Endothelial cell of hepatic sinusoid (primary cell): ENCODE measurements around the gene GAPVD1.
"Not testable (repeated sequence)": the region's sequence is repeated elsewhere in the genome, so short reads cannot be mapped to it uniquely, and the experiment has no call there.

Source experiments
- in situ Hi-C: cut with HindIII; loops from 2 replicates; pipeline ENCODE4 v1.10.0; 2017; ENCODE audit warnings: low sequenced_read_pairs

GAPVD1 gene

GRCh38 chr9:125261501-125262293, at the start of gene GAPVD1:
Gene GAPVD1 (plus strand): TSS chr9:125261826. CDS start chr9:125298922, 37,096 bp downstream.
- in situ Hi-C loops: loop anchor here (10.0 kb wide), 1 partner anchor 113 kb away; no protein-coding TSS in a partner anchor

GRCh38 chr9:125214186-125214585, 47.4 kb upstream of the GAPVD1 start:
- in situ Hi-C loops: no loop called here

GRCh38 chr9:125218621-125219020, 43.0 kb upstream of the GAPVD1 start:
- in situ Hi-C loops: no loop called here

GRCh38 chr9:125224858-125225257, 36.8 kb upstream of the GAPVD1 start:
- in situ Hi-C loops: not testable (repeated sequence)

GRCh38 chr9:125227761-125228160, 33.9 kb upstream of the GAPVD1 start:
- in situ Hi-C loops: no loop called here

GRCh38 chr9:125233678-125234077, 27.9 kb upstream of the GAPVD1 start:
- in situ Hi-C loops: no loop called here

GRCh38 chr9:125234099-125234498, 27.5 kb upstream of the GAPVD1 start:
- in situ Hi-C loops: not testable (repeated sequence)

GRCh38 chr9:125235804-125236519, 25.7 kb upstream of the GAPVD1 start:
- in situ Hi-C loops: no loop called here

- in situ Hi-C loops: not testable (repeated sequence)
Measured at GRCh38 chr9:125236520-125237159, 25.0 kb upstream of the GAPVD1 start.

- in situ Hi-C loops: no loop called here
Measured at GRCh38 chr9:125238127-125238914, 23.3 kb upstream of the GAPVD1 start.

- in situ Hi-C loops: no loop called here
Measured at GRCh38 chr9:125238915-125239446, 22.6 kb upstream of the GAPVD1 start.

- in situ Hi-C loops: no loop called here
Measured at GRCh38 chr9:125239631-125240597, 21.7 kb upstream of the GAPVD1 start.

GRCh38 chr9:125240649-125240999, 21.0 kb upstream of the GAPVD1 start:
- in situ Hi-C loops: no loop called here

- in situ Hi-C loops: no loop called here
Measured at GRCh38 chr9:125241000-125241862, 20.4 kb upstream of the GAPVD1 start, which contains the start of gene HSPA5. Gene HSPA5 (minus strand): TSS chr9:125241343. CDS start chr9:125241126, 217 bp downstream.

GRCh38 chr9:125241863-125242739, 19.5 kb upstream of the GAPVD1 start:
- in situ Hi-C loops: no loop called here

- in situ Hi-C loops: no loop called here
Measured at GRCh38 chr9:125243792-125244260, 17.8 kb upstream of the GAPVD1 start.

GRCh38 chr9:125246261-125246667, 15.4 kb upstream of the GAPVD1 start:
- in situ Hi-C loops: no loop called here
